ENCODE measurements around the gene CNIH1.

The CNIH1 gene

DNA sequence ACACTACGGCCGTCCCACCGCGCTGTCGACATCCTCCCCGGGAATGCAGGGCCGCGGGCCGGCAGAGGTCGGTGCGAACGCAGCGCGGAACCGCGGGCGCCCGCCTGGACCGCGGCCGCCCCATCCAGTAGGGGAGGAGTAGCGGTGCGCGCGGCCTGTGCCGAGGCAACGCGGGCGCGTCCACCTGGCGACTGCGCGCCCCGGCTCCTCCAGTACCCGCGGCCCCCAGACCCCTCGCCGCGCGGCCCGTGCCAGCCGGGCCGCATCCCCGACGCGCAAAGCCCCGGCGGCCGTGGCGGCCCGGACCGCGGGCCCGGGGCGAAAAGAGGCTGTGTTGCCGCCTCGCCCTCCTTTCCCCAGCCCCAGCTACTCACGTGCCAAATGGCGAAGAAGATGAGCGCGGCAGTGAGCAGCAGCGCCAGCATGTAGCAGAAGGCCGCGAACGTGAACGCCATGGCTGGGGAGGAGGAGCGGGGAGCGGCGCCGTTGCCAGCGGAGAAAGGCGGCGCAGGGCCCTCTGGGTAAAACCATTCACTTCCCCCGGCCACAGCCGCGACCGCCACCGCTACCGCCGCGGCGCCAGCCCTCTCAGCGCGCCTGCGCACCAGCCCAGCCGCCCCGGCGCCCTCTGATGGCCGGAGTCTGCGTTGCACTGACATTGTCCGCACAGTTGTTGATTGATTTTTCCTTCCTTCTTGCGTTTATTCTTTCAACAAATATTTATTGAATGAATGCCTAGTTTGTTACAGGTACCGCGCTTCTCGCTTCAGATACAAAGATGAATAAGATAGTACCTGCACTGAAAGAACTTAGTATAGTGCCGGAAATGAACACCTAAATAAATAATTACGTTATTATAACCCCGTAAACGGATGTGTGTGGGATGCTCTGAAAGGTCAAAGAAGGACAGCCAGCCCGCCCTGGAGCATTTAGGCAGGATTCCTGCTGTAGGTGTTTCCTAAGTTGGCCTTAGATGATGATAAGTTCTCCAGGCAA is at the start of gene CNIH1:
Gene CNIH1, minus strand, starts transcription at position 502 of the 996 bp plus-strand sequence. Its CDS starts 47 bp downstream, at position 455.
- peak; percentile 84 to 86 for DNase-seq (ENCODE audit: low read depth in 2 of 2)

DNA sequence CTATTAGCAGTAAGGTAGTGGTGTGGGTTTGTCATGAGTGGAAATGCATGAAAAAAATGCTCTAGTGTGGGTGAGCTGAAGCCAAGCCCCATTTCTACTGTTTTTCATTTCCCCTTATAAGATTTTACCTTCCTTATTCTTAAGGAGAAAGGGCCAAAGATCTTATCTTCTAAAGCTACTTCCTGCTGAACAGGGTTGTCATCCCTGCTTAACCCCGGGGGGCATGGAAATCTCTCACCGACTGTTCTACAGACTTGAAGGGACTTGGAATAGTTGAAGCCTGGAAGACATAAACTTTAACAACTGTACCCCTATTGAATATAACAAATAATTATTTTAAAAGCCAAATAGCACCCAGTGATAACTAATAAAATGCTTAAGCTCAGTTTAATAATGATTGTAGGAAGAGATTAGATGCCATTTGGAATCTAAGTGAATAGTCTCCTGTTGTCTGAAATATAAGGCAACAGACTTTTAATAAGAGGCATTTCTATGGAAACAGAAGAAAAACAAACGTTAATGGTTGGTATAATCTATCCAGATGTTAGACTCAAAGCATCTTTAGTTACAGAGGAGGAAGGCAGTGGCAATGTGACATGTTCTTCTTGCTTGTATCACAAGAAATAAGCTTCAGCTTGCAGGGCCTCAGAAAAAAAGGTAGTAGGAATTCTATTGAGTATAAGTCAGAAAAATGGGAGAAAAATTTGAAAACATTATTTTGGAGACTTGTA is 49.4 kb upstream of the CNIH1 start:
- DNase-seq (ENCODE audit: low read depth in 2 of 2), result no peak

DNA sequence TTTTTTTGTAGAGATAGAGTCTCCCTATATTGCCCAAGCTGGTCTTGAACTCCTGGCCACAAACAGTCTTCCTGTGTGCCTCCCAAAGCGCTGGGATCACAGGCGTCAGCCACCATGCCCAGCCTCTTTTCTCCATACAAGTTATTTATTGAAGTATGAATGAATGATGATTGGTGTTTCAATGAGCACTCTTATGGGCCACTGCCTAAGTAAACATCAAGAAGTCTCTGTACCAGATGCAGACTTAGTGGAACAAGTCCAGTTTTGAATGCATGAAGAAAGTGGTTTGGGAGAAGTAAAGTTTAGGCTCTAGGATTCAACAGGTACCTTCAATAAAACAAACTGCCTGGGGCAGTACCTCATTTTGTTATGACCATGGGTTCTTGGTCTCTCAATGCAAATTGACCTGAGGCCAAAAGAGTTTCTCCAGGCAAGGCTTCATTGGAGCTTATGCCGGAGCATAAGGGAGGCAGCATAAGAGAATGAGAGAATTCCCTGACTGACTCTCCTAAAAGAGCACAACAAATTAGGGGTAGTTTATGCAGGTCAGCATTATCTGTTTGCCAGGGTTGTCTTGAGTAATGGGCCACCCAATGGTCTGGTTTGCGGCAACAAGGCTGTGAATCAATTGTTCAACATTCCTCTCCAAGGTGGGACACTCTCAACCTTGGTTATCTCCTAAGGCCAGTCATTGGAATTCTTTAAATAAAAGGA is 48.7 kb upstream of the CNIH1 start:
- no peak for DNase-seq (ENCODE audit: low read depth in 2 of 2)

DNA sequence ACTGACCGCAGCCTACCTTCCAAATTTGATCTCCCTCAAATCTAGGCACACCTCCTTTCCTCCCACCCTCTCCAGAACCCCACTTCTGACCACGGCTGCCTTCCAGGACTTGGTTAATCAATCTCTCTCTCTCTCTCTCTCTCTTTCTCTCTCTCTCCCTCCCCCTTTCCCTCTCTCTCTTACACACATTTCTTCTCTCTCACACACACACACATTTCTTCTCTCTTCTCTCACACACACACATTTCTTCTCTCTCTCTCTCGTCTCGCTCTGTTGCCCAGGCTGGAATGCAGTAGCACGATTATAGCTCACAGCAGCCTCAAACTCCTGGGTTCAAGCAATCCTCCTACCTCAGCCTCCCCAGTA is 48.1 kb upstream of the CNIH1 start:
- DNase-seq (ENCODE audit: low read depth in 2 of 2), result no peak

DNA sequence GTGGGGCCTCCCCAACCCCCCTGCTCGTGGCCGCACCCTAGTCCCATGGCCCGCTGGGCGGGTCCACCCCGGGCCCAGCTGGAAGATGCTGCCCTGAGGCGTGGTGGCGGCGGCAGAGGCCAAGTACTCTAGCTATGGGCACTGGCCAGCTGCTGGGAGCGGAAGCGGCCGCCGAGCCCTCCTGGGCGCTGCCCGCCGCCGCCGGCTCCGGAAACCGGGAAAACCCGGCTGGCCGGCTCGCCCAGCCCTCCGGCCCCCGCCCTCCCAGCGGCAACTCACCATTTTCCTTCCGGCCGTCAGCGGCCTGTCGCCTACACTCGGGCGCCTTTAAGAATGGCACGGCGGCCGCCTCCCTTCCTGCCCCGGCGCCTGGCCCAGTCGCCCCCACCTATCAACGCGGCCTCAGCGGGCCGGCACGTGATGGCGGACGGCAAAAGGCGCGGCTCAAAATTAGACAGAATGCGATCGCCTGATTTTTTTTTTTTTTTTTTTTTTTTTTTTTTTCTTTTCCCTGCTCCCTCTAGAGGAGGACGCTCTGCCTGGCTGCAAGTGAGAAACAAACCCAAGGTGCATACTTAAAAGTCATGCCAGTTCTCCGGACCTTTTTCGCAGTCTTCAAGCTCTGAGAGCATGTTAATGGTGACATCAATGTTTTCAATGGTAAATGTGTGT is 47.6 kb upstream of the CNIH1 start, which contains the start of gene GMFB:
Gene GMFB, minus strand, starts transcription at position 335 of the 672 bp plus-strand sequence. Its CDS starts 53 bp downstream, at position 282.
- DNase-seq (ENCODE audit: low read depth in 2 of 2), result peak; percentile 81 to 83

DNA sequence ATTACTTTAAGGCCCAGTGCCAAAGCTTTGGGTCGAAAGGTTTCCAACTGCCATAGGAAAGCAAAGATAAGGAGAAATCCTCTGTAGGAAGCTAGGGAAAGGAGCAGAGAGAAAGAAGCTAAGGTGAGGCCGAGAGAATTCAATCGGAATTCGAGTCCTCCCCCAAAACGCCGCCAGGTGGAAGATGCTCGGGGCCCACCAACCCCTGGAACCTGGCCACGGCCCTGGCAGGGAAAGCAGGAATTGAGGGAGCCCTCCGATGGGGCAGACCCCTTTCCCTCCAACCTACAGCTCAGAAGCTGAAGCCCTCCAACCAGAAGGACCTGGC is 47.1 kb upstream of the CNIH1 start:
- no peak for DNase-seq (ENCODE audit: low read depth in 2 of 2)

DNA sequence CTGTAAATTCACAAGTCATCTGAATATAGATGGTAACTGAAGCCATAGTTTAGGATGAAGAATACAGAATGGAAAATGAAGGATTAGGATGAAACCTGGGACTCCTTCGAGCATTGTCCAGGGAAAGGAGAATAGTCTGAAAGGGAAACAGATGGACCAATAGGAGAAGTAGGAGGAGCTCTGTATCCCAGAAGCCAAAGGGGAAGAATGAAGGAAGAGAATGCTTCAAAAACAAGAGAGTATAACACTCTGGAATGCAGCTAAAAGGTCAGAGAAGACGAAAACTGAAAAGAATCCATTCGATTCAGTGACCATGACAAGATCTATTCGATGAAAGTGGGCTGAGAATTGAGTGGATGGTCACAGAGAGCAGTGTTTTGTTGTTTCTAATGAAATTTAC is 46.6 kb upstream of the CNIH1 start:
- DNase-seq (ENCODE audit: low read depth in 2 of 2), result no peak

DNA sequence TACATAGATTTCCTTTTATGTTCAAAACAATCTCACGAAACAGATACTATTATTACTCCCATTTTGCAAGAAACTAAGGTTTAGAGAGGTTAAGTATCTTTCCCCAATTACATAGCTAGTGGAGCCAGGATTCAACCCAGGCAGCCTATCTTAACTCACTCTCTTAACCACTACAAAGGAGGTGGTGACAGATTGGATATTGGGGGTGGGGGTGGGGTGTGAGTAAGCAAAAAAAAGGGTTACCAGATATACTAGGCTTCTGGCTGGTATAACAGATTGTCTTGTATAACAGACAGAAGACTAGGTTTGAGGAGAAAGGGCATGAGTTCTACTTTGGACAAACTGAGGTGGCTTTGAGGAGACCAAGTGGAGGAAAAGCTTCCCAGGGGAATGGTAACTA is 45.5 kb upstream of the CNIH1 start:
- no peak for DNase-seq (ENCODE audit: low read depth in 2 of 2)

DNA sequence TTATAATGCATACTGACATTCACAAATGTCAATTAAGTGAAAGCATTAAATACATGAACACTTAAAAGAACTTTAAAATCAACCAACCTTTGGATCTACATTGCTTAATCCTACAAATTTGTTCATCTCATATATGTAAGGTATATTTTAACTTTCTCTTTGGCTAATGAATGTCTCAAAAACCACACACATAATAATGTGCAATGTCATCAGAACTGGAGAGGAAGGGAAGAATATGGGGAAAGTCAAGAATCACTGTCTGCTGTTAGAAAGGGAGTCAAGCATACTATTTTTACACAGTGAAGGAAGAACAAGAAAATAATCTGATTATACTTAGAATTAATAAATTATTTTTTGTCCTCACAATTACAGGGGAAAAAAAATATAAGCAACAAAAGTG is 42.7 kb upstream of the CNIH1 start:
- DNase-seq (ENCODE audit: low read depth in 2 of 2), result no peak

DNA sequence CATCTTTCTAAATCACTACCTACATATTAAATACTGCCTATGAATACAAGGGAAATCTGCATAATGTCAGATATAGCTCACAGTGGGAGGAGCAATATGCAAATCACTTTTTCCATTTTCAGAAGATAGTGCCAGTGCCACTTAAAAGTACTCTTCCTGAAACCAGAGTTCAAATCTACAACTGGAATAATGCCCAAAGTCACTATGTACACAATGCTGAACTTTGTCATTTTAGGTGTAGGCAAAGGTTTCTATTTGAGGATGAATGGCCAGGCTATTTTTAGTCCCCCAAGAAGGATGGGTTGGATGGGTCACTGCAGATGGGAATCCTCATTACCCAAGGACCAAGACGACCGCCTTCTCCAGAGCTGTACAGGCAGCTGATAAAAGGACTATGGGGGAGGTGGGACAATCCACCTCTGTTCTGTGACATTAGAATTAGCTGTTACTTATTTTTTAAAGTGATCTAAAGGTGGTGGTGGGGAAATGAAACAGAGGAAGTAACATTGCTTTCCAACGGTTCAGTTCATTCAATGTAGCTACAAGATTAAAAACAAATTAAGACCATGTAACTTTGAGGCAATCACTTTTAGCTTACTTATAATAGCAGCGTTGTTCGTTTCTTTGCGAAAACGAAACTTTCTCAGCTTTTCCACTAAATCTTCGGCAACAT is 42.0 kb upstream of the CNIH1 start:
- DNase-seq (ENCODE audit: low read depth in 2 of 2), result no peak

DNA sequence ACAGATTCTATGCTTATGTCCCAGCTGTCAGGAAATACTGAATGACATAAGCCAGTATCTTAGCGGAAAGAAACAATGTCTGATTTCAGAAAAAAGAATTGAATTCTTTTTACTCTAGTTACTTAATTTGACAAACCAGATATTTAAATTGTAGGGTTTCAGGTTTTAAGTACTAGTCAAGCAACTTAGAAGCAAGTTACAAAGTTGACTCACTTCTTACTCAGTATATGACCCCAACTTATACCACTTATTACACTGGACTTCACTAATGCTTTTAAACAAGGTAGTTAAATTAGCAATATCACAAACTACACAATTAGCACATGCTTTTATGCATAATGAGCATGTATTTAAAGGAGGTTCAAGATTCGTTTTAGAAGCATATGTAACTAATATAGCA is 40.5 kb upstream of the CNIH1 start:
- no peak for DNase-seq (ENCODE audit: low read depth in 2 of 2)

DNA sequence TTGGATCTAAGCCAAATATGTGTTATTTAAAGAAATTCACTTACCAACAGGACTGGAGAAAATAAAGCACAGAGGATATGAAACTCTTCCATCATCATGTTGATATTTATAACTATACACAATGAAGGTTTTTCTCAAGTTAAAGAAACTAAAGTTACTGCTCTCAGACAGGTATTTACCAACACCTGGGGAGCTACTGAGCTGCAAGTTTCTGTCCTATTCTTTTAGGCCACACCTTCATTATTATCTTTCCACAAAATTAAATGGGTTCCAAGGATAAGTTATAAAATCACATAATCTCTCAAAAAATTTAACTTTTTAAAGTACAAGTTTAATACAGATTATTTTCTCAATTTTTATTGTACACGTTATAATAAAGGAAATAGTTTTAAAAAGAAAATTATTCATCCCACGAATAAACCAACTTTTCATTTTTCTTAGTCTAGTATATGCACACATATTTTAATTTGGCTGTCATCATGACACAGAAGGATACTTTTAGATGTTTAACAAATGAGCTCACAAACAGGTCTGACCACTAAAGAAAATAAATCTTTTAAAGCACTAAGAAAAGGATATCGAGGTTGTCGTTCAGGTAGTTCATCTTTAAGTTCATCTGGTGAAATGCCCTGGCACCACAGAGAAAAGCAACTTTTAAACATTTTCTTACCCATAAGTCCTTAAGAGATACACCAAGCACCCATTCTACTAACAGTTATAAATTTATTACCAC is 39.8 kb upstream of the CNIH1 start:
- no peak for DNase-seq (ENCODE audit: low read depth in 2 of 2)

DNA sequence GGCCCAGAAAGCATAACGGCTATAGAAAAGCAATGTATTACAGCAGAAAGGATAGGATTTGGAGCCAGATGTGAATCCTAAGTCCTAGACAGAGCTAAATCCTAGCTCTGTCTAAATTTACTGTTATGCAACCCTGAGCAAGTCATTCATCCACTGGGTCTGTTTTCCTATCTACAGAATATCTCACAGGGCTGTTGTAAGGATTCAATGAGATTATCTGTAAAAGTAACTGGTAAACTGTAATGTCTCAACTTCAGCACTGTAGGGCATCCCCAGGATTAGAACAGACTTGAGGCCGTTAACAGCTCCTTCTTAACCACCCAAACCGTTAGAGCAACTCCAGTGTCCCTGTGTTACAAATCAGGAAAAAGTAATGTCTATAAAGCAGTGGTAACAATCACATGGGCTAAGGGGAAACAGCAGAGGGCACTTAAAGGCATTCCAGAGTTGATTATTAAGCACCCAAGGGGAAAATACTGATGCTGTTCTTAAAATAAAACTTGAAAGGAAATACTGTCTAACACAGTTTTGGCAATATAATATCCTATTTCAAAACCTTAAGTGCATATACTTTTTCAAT is 37.6 kb upstream of the CNIH1 start:
- DNase-seq (ENCODE audit: low read depth in 2 of 2), result no peak

DNA sequence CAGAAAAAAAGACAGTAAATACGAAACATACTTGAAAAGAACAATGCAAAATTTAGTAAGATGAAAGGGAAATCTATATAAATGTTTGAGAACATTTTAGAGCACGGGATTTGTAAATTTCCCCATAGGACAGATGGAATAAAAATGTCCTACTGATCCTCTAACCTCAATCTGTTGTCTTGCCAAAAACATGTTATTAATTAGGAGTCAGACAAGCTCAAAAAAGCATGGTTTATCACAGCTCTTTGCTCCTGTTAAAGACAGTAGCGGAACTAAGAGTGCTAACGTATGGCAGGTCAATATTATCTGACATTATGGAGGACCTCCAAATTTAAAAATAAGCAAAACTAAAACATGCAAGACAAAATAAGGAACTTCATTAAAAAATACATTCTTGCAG is 34.7 kb upstream of the CNIH1 start:
- peak; percentile 35 to 45 for DNase-seq (ENCODE audit: low read depth in 2 of 2)

DNA sequence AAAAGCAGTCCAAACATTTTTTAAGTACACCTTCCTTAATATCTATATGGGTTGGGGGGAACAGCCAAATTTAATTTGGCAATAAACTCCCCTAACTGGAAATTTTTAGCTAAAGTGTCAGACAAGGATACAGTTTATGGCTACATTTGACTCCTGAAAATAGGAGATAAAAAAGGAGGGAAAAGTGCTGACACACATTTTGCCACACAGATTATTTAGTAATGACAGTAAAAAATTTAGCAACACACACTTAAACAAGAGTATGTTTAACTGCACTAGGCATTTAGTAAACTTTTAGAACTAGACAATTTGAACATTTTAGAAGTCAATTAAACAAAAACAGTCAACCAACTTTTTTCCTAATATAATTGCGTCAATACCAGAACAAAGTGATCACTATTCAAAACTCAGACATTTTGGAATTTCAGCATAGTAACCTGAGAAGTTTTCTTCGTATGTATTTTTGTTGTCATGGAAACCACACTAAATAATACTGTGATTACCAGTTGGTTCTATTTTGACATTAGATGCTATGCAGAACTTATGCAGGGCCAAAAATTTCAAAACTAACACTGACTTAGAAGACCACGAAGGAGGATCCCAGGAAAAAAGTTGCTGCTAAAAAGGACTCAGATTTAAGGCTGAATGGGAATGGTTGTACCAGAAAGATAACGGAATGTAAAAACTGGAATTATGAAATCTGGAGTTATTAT is 34.2 kb upstream of the CNIH1 start:
- no peak for DNase-seq (ENCODE audit: low read depth in 2 of 2)

DNA sequence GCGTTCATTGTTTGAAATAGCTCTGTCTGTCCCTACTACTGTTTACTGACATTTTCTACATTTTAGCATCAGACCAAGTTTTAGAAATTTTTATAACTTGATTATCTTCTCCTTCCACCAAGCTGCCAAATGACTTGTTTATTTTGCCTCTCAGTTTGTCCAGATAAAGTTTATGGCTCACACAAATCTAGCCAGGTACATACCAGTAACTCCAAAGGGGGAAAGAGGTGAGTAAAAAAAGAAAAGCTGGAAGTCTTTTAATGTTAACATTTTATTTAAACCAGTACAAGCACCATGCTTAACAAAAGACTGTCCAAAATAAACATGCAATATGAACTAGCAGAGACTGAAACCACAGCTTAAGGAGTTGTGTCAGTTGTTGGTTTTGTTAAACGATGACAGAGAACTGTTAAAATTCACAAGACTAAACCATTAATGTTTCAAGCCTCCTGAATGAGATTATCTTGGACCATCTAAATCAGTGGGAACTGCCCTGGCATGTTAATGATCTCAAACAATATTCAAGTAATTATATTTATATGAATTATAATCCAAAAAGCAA is 33.1 kb upstream of the CNIH1 start:
- DNase-seq (ENCODE audit: low read depth in 2 of 2), result no peak

DNA sequence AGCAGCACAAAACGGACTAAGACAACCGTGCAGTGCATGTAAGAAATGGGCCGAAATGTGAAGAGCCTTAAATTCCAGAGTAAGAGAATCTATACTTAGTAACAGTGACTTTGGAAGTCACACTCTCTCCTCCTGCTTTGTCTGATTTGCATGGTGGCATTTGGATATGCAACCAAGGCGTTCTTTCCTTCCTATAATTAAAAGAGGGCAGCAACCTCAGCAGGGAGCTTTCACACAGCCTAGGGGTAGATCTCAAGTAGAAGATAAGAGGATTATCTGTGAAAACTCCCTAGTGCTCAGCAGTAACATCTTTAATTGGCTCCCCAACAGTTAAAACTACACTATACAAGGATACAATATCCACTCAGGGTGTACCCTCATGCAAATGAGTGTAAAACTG is 31.1 kb upstream of the CNIH1 start:
- DNase-seq (ENCODE audit: low read depth in 2 of 2), result no peak

DNA sequence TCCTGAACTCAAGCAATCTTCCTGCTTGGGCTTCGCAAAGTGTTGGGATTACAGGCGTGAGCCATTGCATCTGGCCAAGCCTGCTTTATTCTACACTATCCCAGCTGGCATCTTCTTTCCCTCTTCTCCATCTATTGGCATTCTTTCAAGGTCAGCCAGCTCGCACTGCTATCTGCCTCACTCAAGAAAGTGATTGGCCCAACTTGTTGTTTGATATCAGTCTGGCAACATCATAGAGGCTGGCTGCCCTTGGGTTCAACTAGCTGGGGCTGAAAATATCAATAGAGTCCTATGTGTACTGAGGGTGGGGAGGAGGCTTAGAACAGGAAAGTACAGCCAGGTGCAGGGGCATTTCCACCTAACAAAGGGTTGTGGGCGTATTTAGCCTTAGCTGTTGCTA is 30.5 kb upstream of the CNIH1 start:
- no peak for DNase-seq (ENCODE audit: low read depth in 2 of 2)

DNA sequence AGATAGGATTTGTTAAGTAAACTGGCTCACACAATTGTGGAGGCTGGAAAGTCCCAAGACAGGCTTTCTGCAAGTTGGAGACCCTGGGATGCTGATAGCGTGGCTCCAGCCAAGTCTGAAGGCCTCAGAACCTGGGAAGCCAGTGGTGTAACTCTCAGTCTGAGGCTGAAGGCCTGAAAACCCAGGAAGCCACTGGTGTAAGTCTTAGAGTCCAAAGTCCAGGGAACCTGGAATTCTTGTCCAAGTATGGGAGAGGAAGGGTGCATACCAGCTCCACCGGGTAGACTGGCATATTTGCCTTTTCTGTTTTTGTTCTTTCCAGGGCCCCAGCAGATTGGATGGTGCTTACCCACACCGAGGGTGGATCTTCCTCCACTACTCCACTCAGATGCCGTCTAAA is 29.5 kb upstream of the CNIH1 start:
- no peak for DNase-seq (ENCODE audit: low read depth in 2 of 2)

Data from fibroblast of skin of left quadriceps (primary cell).